GM23338 (cell line): Measurements from ENCODE around the gene PABPC3. TPM values are rescaled to one million over a fixed set of nuclear protein-coding genes. Genes with fewer than 3 reads are reported as not detected.

Experiments used
- ATAC-seq: fragments of 200-7000 bp; cut with Tn5 transposase; 3 replicates; pipeline ENCODE4 v1.9.1; 2020
- DNase-seq: peaks from one replicate; pipeline ENCODE4 v3.0.0-alpha.2; 2015; ENCODE audit warnings: low spot score
- H2AFZ ChIP-seq: fragments of 200-600 bp; sonication (generic); 2 replicates; pipeline ENCODE4 v1.8.0; 2016; ENCODE audit warnings: antibody characterized with exemption, mild to moderate bottlenecking, moderate library complexity
- H3F3A ChIP-seq: fragments of 200-600 bp; sonication (generic); replicated peaks from 2 replicates; pipeline ENCODE4 v1.8.0; 2017; ENCODE audit warnings: antibody characterized with exemption, mixed run types, low read depth
- H3K27ac ChIP-seq: fragments of 200-600 bp; sonication (generic); 2 replicates; pipeline ENCODE4 v1.6.1; 2016; ENCODE audit warnings: low read depth
- H3K27me3 ChIP-seq: fragments of 200-600 bp; sonication (generic); 2 replicates; pipeline ENCODE4 v1.8.0; 2016; ENCODE audit warnings: mild to moderate bottlenecking, mixed run types, moderate library complexity; ENCODE audit not compliant: insufficient read depth
- H3K36me3 ChIP-seq: fragments of 200-600 bp; sonication (generic); 2 replicates; pipeline ENCODE4 v1.8.0; 2016; ENCODE audit warnings: mild to moderate bottlenecking; ENCODE audit not compliant: insufficient read depth
- H3K4me1 ChIP-seq: fragments of 200-600 bp; sonication (generic); 2 replicates; pipeline ENCODE4 v1.8.0; 2016; ENCODE audit warnings: mild to moderate bottlenecking, moderate library complexity; ENCODE audit not compliant: insufficient read depth
- H3K4me2 ChIP-seq: fragments of 200-600 bp; sonication (generic); 2 replicates; pipeline ENCODE4 v1.7.1; 2017; ENCODE audit warnings: mixed run types
- H3K4me3 ChIP-seq: fragments of 200-600 bp; sonication (generic); 2 replicates; pipeline ENCODE4 v1.6.1; 2016; ENCODE audit warnings: mixed run types
- H3K79me2 ChIP-seq: fragments of 200-600 bp; sonication (generic); replicated peaks from 2 replicates; pipeline ENCODE4 v1.8.0; 2017; ENCODE audit warnings: mild to moderate bottlenecking; ENCODE audit not compliant: insufficient read depth
- H3K9me2 ChIP-seq: fragments of 200-600 bp; sonication (generic); 2 replicates; pipeline ENCODE4 v1.8.0; 2017; ENCODE audit not compliant: insufficient read depth
- H4K20me1 ChIP-seq: fragments of 200-600 bp; sonication (generic); replicated peaks from 2 replicates; pipeline ENCODE4 v1.8.0; 2017; ENCODE audit warnings: mild to moderate bottlenecking; ENCODE audit not compliant: insufficient read depth
- H3K27ac Mint-ChIP-seq: 2 replicates; pipeline ENCODE4 v1.8.0; 2020; ENCODE audit warnings: inconsistent platforms, mild to moderate bottlenecking, moderate library complexity, mixed read lengths
- H3K27me3 Mint-ChIP-seq: 3 replicates; pipeline ENCODE4 v1.8.0; 2022; ENCODE audit warnings: low read depth, mild to moderate bottlenecking, moderate library complexity, mixed read lengths, inconsistent platforms; ENCODE audit not compliant: insufficient read depth, poor library complexity
- H3K36me3 Mint-ChIP-seq: 3 replicates; pipeline ENCODE4 v1.8.0; 2021; ENCODE audit warnings: low read depth, mild to moderate bottlenecking, inconsistent platforms, moderate library complexity, mixed read lengths
- H3K4me1 Mint-ChIP-seq: 3 replicates; pipeline ENCODE4 v1.8.0; 2020; ENCODE audit warnings: mild to moderate bottlenecking, inconsistent platforms, mixed read lengths
- H3K4me3 Mint-ChIP-seq: 3 replicates; pipeline ENCODE4 v1.8.0; 2021; ENCODE audit warnings: moderate library complexity, mild to moderate bottlenecking, inconsistent platforms, mixed read lengths
- H3K9me3 Mint-ChIP-seq: 3 replicates; pipeline ENCODE4 v1.8.0; 2020; ENCODE audit warnings: moderate library complexity, mild to moderate bottlenecking, inconsistent platforms, mixed read lengths
- CREB1 ChIP-seq: fragments of 250-450 bp; sonication (Bioruptor Pico); IDR thresholded peaks from 2 replicates; pipeline ENCODE4 v1.5.0; 2020; ENCODE audit warnings: low read depth, mild to moderate bottlenecking, moderate library complexity
- EZH2 ChIP-seq: fragments of 200-600 bp; sonication (generic); IDR thresholded peaks from one replicate; pipeline ENCODE4 v1.8.0; 2017; ENCODE audit warnings: antibody characterized with exemption, mild to moderate bottlenecking, low read depth; ENCODE audit not compliant: unreplicated experiment
- EZH2phosphoT487 ChIP-seq: fragments of 200-600 bp; sonication (generic); IDR thresholded peaks from one replicate; pipeline ENCODE4 v1.8.1; 2018; ENCODE audit warnings: antibody characterized with exemption; ENCODE audit not compliant: unreplicated experiment
- JUNB ChIP-seq: IDR thresholded peaks from one replicate; pipeline ENCODE4 v1.6.1; 2016; ENCODE audit warnings: antibody characterized with exemption; ENCODE audit not compliant: unreplicated experiment
- NANOG ChIP-seq: IDR thresholded peaks from 2 replicates; pipeline ENCODE4 v1.6.1; 2016; ENCODE audit warnings: antibody characterized with exemption, borderline replicate concordance
- POLR2AphosphoS5 ChIP-seq: IDR thresholded peaks from 2 replicates; pipeline ENCODE4 v1.6.1; 2016; ENCODE audit warnings: antibody characterized with exemption, low read depth
- STAT1 ChIP-seq: IDR thresholded peaks from one replicate; pipeline ENCODE4 v1.6.1; 2016; ENCODE audit warnings: antibody characterized with exemption; ENCODE audit not compliant: unreplicated experiment
- ZNF331 ChIP-seq: fragments of 250-450 bp; sonication (Bioruptor Pico); IDR thresholded peaks from 2 replicates; pipeline ENCODE4 v1.5.0; 2020; ENCODE audit warnings: low read depth, mild to moderate bottlenecking, moderate library complexity
- polyA plus RNA-seq: library from polyadenylated mRNA; unstranded; fragments of >200 nt; fragmentation: Nextera tagmentation; extraction: Ambion mirVana; gene quantifications from 2 replicates; pipeline ENCODE4 v1.2.1, GENCODE V29; 2016
- total RNA-seq: library from RNA; depleted of rRNA; stranded (reverse); fragments of >200 nt; shearing (Covaris generic); gene quantifications from 2 replicates; pipeline ENCODE4 v1.2.3, GENCODE V29; 2014
- TF ChIP-seq, protein P1 (sequence below): IDR thresholded peaks from one replicate; pipeline ENCODE4 v1.6.1; 2018; ENCODE audit warnings: antibody characterized with exemption; ENCODE audit not compliant: unreplicated experiment
- TF ChIP-seq, protein P2 (sequence below), 2 experiments: fragments of 200-600 bp in 1 of 2; sonication (generic) in 1 of 2; conservative IDR thresholded peaks; 2 replicates each; pipeline versions ENCODE4 v1.5.1 to v1.6.1; 2016 to 2017; ENCODE audit warnings: antibody characterized with exemption in 2 of 2, low read depth in 2 of 2, mild to moderate bottlenecking in 2 of 2, moderate library complexity in 1 of 2
- TF ChIP-seq, protein P3 (sequence below): fragments of 250-450 bp; sonication (Bioruptor Pico); IDR thresholded peaks from 2 replicates; pipeline ENCODE4 v1.5.0; 2020; ENCODE audit warnings: mild to moderate bottlenecking, moderate library complexity
- TF ChIP-seq, protein P4 (sequence below): IDR thresholded peaks from 2 replicates; pipeline ENCODE4 v1.6.1; 2016; ENCODE audit warnings: antibody characterized with exemption

PABPC3 gene
- total and polyA plus RNA-seq, 2 experiments from 2014 or later = 0.55 to 1.2 TPM

DNA sequence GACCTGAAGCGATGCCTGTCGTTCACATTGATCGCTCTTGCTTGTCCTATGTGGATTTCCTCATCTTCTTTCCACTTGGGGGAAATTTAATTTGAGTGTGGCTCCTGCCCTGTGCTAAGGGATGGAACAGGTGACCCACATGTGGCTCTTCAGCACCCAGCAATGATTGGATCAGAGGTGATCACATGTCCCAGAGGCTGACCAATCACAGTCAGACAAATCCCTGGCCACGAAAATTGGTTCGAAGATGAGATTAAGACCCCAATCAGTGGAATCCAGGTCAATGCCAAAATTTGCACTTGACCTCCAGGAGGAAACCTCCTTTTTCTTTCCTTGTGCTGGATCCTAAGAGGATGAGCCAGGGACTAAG, 52.5 kb downstream of the PABPC3 start:
- H3K4me1 ChIP-seq = peaks cover 30% of the 10 kb centered on the region
- Mint-ChIP-seq H3K36me3 (peaks cover 5% of the 10 kb centered on the region; the same call in 1 of the 3 replicates), H3K27me3 (peaks cover 7% of the 10 kb centered on the region), H3K4me3 (no peak overlapping the region), H3K9me3 (peaks cover 5% of the 10 kb centered on the region; the same call in 2 of the 3 replicates), H3K4me1 (peaks cover 30% of the 10 kb centered on the region), H3K27ac (no peak overlapping the region)
- H3K79me2 ChIP-seq = no peaks in the 10 kb centered on the region
- H3K4me3 ChIP-seq = no peak overlapping the region
- ATAC-seq (no peak), DNase-seq (no peak)
- no peaks in the 10 kb centered on the region for H4K20me1 ChIP-seq
- 0 out of 2 replicates have a peak, but pooled peaks cover 3% of the 10 kb centered on the region for H3F3A ChIP-seq
- no peak overlapping the region; the same call in 1 of the 2 replicates for H2AFZ ChIP-seq
- no peak overlapping the region for H3K4me2 ChIP-seq
- TF ChIP-seq EZH2phosphoT487 (no peak), CREB1 (CRISPR knock-in tag) (no peak), JUNB (no peak), ZNF331 (CRISPR knock-in tag) (no peak), NANOG (no peak), EZH2 (no peak), STAT1 (no peak), POLR2AphosphoS5 (no peak)
- TF ChIP-seq, protein P1, sequence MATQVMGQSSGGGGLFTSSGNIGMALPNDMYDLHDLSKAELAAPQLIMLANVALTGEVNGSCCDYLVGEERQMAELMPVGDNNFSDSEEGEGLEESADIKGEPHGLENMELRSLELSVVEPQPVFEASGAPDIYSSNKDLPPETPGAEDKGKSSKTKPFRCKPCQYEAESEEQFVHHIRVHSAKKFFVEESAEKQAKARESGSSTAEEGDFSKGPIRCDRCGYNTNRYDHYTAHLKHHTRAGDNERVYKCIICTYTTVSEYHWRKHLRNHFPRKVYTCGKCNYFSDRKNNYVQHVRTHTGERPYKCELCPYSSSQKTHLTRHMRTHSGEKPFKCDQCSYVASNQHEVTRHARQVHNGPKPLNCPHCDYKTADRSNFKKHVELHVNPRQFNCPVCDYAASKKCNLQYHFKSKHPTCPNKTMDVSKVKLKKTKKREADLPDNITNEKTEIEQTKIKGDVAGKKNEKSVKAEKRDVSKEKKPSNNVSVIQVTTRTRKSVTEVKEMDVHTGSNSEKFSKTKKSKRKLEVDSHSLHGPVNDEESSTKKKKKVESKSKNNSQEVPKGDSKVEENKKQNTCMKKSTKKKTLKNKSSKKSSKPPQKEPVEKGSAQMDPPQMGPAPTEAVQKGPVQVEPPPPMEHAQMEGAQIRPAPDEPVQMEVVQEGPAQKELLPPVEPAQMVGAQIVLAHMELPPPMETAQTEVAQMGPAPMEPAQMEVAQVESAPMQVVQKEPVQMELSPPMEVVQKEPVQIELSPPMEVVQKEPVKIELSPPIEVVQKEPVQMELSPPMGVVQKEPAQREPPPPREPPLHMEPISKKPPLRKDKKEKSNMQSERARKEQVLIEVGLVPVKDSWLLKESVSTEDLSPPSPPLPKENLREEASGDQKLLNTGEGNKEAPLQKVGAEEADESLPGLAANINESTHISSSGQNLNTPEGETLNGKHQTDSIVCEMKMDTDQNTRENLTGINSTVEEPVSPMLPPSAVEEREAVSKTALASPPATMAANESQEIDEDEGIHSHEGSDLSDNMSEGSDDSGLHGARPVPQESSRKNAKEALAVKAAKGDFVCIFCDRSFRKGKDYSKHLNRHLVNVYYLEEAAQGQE = no peak
- TF ChIP-seq, protein P2, sequence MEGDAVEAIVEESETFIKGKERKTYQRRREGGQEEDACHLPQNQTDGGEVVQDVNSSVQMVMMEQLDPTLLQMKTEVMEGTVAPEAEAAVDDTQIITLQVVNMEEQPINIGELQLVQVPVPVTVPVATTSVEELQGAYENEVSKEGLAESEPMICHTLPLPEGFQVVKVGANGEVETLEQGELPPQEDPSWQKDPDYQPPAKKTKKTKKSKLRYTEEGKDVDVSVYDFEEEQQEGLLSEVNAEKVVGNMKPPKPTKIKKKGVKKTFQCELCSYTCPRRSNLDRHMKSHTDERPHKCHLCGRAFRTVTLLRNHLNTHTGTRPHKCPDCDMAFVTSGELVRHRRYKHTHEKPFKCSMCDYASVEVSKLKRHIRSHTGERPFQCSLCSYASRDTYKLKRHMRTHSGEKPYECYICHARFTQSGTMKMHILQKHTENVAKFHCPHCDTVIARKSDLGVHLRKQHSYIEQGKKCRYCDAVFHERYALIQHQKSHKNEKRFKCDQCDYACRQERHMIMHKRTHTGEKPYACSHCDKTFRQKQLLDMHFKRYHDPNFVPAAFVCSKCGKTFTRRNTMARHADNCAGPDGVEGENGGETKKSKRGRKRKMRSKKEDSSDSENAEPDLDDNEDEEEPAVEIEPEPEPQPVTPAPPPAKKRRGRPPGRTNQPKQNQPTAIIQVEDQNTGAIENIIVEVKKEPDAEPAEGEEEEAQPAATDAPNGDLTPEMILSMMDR (conservative IDR thresholded peaks at IDR 0.05; ENCODE audit: low read depth in 2 of 2) = no peak
- TF ChIP-seq, protein P3, sequence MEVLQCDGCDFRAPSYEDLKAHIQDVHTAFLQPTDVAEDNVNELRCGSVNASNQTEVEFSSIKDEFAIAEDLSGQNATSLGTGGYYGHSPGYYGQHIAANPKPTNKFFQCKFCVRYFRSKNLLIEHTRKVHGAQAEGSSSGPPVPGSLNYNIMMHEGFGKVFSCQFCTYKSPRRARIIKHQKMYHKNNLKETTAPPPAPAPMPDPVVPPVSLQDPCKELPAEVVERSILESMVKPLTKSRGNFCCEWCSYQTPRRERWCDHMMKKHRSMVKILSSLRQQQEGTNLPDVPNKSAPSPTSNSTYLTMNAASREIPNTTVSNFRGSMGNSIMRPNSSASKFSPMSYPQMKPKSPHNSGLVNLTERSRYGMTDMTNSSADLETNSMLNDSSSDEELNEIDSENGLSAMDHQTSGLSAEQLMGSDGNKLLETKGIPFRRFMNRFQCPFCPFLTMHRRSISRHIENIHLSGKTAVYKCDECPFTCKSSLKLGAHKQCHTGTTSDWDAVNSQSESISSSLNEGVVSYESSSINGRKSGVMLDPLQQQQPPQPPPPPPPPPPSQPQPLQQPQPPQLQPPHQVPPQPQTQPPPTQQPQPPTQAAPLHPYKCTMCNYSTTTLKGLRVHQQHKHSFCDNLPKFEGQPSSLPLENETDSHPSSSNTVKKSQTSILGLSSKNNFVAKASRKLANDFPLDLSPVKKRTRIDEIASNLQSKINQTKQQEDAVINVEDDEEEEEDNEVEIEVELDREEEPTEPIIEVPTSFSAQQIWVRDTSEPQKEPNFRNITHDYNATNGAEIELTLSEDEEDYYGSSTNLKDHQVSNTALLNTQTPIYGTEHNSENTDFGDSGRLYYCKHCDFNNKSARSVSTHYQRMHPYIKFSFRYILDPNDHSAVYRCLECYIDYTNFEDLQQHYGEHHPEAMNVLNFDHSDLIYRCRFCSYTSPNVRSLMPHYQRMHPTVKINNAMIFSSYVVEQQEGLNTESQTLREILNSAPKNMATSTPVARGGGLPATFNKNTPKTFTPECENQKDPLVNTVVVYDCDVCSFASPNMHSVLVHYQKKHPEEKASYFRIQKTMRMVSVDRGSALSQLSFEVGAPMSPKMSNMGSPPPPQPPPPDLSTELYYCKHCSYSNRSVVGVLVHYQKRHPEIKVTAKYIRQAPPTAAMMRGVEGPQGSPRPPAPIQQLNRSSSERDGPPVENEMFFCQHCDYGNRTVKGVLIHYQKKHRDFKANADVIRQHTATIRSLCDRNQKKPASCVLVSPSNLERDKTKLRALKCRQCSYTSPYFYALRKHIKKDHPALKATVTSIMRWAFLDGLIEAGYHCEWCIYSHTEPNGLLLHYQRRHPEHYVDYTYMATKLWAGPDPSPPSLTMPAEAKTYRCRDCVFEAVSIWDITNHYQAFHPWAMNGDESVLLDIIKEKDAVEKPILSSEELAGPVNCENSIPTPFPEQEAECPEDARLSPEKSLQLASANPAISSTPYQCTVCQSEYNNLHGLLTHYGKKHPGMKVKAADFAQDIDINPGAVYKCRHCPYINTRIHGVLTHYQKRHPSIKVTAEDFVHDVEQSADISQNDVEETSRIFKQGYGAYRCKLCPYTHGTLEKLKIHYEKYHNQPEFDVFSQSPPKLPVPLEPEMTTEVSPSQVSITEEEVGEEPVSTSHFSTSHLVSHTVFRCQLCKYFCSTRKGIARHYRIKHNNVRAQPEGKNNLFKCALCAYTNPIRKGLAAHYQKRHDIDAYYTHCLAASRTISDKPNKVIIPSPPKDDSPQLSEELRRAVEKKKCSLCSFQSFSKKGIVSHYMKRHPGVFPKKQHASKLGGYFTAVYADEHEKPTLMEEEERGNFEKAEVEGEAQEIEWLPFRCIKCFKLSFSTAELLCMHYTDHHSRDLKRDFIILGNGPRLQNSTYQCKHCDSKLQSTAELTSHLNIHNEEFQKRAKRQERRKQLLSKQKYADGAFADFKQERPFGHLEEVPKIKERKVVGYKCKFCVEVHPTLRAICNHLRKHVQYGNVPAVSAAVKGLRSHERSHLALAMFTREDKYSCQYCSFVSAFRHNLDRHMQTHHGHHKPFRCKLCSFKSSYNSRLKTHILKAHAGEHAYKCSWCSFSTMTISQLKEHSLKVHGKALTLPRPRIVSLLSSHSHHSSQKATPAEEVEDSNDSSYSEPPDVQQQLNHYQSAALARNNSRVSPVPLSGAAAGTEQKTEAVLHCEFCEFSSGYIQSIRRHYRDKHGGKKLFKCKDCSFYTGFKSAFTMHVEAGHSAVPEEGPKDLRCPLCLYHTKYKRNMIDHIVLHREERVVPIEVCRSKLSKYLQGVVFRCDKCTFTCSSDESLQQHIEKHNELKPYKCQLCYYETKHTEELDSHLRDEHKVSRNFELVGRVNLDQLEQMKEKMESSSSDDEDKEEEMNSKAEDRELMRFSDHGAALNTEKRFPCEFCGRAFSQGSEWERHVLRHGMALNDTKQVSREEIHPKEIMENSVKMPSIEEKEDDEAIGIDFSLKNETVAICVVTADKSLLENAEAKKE = no peak
- TF ChIP-seq, protein P4, sequence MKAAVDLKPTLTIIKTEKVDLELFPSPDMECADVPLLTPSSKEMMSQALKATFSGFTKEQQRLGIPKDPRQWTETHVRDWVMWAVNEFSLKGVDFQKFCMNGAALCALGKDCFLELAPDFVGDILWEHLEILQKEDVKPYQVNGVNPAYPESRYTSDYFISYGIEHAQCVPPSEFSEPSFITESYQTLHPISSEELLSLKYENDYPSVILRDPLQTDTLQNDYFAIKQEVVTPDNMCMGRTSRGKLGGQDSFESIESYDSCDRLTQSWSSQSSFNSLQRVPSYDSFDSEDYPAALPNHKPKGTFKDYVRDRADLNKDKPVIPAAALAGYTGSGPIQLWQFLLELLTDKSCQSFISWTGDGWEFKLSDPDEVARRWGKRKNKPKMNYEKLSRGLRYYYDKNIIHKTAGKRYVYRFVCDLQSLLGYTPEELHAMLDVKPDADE = no peak
- H3K27me3 ChIP-seq = no peaks in the 10 kb centered on the region
- 0 out of 2 replicates have a peak, but pooled peaks cover 4% of the 10 kb centered on the region for H3K36me3 ChIP-seq
- H3K27ac ChIP-seq = no peak overlapping the region
- 0 out of 2 replicates have a peak, but pooled peaks cover 6% of the 10 kb centered on the region for H3K9me2 ChIP-seq
